GM18520 (cell line): ENCODE data around the gene EPHB1.
A peak's percentile ranks its signal among the peaks of the same experiment; 100 is the strongest.

ENCODE experiments used
- ATAC-seq: cut with Tn5 transposase; IDR thresholded peaks from one replicate; pipeline ENCODE4 v1.9.1; 2021; ENCODE audit not compliant: unreplicated experiment

EPHB1 gene

DNA sequence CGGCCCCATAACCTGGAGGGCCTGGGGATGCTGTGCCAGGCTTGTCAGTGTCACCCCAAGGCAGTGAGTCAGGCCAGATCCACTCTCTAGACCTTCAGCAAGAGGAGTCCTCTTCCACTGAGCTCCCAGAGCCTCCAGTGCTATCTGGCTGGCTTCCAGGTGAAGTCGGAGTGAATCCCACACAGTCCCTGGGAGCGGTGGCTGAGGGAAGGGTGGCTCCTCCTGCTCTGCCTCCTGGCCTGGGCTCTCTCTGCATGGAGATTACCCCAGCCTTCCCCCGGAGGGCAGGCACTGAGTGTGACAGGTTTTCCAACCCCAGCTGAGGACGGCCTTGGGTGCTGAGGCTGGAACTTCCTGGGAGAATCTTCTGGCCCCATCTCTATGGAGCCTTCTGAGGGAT lies 82.7 kb downstream of the EPHB1 start:
- no peak for ATAC-seq

DNA sequence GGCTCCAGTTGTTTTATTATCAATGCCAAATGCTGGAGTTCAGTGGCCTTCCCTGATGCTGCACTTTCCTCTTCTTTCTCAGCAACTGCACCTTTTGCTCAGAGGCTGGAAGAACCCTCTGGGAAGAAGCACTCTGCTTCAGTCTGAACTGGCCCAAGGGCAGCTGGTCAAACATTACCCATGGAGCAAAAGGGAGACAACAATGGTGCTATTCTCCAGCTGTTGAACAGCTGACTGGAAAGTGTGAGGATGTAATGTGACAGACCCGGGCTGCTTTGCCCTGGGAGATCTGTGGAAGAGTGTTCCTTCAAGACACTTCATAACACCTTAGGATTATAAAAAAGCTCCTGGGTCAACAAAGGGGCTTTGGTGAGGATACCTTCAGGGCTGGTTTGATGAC lies 84.9 kb downstream of the EPHB1 start:
- no peak for ATAC-seq

DNA sequence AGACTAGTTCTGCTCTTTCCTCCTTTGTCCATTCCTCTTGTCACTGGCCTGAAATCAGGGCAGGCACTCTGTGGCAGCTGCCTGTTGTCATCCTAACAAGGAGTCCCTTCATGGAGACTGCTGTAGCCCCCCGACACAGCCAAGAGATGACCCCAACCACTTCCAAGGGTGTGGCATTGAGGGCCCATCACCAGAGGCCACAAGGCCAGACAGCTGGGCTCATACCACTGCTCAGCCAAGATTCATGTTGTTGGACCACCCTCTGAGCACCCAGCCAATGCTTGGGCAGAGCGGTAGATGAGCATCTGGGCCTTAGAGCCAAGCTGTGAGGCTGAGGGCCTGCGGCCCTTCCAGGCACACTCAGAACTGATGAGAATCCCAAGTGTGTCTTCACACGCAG lies 85.4 kb downstream of the EPHB1 start:
- ATAC-seq, result no peak

DNA sequence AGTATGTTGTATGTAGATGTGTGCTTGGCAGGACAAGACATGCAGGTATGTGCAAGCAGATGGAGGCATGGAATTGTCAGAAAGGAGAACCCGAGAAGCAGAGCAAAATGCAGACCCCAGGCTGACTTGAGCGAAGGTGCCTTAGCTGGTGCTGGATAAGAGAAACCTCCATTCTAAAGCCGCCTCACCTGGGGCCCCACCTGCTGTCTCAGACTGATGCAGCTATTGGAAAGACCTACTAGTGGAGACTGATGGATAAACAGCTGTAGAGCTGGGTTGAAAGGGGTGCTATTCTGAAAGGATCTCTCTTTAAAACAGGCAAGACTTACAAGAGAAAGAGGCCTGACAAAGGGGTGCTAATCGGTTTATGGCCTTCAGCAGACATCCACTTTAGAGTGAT lies 86.2 kb downstream of the EPHB1 start:
- no peak for ATAC-seq

DNA sequence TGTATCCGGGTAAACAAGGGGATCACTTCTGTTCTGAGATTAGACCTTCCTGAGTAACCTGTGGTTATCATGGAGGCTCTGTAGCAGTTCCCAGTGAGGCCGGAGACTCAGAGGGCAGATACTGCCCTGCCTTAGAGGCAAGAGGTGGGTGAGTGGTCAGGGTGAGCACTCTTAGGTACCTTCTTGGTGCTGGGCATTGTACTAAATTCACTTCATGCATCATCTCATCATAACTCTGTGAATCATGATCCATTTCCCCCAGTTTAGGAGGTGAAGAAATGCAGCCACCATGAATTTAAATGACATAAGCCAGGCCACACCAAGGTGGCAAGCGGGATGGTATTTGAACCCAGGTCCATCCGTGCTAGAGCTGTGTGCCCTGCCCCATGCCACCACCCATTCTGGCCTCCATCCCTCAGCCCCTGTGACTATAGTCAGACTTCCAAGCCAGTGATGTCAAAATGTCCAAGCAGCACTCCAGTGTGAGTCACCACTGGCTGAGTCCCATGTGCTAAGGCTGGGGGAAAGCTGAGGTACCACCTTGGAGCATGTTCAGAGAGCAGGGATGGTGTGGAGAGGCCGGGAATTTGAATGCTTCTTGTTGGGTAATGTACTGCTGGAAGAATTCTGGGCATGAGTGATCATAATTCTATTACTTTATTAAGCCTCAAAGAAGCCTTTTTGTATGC lies 88.8 kb downstream of the EPHB1 start:
- no peak for ATAC-seq

DNA sequence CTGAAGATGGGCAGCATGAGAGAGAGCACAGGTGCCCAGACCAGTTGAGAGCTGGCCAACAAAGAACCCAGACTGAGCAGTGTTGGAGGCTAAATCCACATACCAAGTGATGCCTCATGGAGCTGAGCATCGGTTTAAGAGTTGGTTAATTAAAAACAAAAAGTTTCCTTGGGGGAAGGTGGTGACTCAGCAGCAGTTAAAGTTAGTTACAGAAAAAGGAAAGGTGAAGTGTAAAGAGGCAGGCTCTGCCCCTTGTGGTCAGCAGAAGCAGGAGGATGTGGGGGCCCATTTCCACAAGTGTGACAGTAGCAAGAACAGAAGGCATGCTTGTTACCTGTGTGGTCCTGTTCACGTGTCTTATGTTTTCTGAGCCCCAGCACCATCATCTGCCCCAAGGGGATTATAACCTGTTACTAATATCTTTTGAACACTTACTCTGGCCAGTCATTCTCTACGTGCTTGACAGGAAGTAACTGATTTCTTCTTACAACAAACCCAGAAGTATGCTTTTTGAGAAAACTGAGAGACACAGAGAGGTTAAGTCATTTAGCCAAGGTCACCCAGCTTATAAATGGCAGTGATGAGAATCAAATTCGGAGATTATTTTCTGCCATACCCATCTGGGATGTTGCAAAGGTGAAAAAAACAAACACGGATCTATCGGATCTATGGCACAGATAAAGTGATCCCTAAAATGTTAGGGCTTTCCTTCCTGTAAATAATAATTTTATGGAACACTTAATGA lies 91.0 kb downstream of the EPHB1 start:
- peak; percentile 84 for ATAC-seq

DNA sequence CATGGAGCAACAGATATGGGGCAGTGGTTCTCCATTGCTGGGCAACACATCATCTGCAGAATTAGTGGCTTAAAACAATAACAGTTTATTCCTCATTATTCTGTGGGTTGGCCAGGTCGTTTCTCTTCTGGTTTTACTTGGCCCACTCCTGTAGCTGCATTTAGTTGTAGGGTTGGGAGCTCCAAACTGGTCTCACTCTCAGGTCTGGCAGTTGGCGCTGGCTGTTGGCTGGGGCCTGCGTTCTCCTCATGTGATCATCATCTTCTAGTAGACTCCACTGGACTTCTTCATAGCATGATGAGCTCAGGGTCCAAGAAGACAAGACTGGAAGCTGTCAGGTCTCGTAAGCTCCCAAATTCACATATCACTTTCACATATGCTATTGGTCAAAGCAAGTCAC lies 91.9 kb downstream of the EPHB1 start:
- ATAC-seq, result no peak

DNA sequence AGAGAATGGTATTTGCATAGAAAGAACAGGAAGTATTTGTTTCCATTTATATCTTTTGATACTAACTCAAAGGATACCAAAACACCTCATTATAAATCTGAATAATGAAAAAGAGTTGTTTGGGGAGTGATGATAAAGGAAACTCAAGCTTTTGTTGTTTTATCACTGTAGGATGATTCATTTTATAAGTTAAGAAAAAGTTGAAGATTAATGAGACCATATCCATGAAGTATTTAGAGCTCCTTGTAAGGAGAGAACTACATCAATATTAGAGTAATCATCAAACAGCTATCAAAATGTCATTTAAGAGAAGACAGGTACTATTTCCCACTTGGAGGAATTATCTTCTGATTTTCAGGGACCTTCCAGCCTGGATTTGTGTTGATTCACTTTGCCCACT lies 92.5 kb downstream of the EPHB1 start:
- ATAC-seq, result no peak

DNA sequence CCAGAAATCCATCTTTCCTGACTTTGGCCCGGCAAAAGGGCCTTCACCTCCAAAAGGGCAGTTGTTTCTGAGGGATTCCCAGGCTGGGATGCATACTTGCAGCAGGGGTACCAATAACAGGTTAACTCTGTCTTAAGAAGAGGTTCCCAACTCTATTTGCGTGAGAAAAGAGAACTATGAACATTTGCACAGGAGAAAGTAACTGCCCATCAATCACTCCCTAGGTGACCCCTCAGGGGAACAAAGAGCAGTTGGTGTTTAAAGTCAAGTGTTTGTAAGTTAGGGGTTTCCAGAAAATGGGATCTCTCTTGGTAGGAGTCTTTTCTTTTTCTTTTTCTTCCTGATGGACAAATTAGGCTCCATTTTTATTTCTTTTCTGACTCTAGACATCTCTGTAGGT lies 97.3 kb downstream of the EPHB1 start:
- no peak for ATAC-seq

DNA sequence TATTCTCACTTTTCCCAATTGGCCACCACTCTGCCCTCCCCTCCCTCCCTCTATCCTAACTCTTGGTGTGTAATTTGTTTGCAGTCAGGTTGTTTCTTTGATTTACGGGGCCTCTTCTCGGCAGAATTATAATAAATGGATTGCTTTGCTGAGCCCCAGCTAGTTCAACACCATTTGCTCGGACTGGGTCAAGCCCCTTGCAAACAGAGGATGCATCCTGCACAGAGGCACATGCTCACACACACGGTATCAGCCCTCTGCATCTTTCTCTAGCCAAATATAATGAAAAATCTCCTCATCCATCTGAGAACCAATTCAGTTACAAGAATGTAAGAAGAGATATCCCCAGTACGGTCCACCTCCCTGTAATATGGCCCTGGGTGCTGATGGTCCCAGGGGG lies 97.7 kb downstream of the EPHB1 start:
- ATAC-seq, result no peak

DNA sequence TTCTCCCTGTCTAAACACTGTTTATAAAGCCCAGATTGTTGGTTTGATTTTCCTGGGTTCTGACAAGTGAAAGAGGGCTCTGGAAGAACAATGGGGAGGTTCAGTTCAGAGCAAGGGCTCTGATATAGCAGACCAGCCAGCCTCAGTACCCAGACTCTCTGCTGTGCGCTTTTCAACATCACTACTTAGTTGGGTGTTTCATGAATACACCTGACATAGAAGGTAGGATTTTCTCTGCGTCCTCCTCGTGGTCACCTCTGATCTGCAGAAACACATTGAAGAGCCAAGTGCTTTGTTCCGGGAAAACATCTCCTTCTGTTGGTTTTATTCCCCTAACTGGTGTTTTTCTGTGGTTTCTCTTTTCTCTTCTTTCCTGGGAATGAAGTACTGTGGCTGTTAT lies 99.5 kb downstream of the EPHB1 start:
- ATAC-seq, result no peak

DNA sequence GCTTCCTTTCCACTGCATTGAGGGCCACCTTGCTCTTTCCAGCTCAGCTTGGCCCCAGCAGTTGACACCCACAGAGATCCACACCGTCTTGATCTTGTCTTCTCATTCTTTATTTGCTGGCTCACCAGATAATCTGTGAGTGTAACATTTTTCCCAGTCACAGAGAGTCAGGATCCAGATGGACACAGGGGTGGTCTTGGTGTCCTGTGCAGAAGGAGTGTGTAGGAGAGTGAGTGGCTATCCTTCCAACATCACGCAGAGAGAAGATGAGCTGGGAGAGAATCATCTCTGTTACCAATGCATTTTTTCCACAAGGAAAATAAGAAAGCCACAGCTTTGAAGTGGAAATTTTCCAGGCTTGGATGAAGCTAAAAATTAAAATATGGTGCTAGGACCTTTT lies 100.1 kb downstream of the EPHB1 start:
- no peak for ATAC-seq

DNA sequence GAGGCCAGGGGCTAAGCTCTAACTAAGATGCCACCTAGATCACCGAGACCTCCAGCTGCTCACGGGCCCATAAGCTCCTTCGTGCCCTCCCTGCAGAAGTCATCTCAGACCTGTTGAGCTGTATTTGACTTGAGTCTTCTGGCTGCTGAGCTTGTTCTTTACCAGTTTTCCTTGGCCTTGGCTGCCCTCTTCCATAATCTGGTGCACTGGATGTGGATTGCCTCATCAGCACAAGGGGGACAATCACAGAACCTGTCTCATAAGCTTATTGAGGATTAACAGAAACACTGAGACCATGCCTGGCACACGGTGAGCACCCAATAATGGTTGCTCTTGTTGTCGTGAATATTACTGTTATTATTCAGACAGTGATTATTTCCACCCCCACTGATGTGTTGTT lies 101.1 kb downstream of the EPHB1 start:
- ATAC-seq, result no peak

DNA sequence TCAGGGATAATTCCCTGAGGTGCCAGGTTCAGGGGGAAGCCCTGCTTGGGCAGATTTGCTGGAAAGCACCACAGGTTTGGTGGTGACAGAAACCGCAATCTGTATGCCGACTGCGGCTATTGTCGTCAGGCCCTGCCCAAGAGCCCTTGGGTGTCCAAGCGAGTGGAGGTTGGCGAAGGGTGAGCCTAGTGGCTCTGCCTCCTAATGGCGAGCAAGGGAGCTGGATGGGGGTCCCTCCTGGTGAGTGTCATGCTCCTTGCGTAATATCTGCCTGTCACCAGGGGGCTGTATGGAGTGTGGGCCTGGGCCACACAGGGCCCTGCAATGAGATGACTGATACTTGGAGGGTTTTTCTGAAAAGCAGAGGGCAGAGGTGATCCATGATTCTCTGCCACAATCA lies 101.6 kb downstream of the EPHB1 start:
- no peak for ATAC-seq

DNA sequence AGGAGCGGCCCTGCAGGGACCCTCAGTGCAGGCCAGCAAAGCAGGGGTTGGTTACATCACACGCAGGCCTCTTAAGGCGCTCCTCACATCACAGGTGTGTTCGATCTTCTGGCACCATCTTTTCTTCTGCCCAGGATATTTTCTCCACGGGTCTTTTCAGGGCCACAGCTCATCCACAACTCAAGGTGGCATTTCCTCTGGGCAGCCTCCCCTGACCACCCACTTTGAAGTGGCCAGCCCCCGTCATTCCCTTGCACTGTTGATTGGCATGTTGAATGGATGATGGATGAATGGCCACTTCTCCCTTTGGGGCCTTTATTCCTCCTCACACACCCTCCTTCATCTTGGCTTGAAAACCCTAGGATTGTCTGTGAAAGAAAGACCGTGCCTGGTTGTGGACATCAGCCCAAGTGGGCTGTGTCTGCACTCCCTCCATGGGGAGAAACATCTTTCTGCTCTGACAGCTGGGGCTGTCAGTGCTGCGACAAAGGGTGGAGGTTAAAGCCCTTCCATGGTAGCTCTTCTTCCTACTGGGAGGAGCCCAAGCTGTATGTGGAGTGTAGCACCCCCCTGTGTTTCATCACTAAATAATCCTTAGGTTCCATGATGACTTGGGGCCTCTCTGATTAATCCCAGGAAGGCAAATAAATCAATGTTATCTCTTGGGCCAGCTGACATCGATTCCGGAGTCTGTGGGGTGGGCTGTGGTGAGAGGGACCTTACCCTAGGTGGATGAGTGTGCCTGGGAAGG lies 102.5 kb downstream of the EPHB1 start:
- ATAC-seq, result no peak

DNA sequence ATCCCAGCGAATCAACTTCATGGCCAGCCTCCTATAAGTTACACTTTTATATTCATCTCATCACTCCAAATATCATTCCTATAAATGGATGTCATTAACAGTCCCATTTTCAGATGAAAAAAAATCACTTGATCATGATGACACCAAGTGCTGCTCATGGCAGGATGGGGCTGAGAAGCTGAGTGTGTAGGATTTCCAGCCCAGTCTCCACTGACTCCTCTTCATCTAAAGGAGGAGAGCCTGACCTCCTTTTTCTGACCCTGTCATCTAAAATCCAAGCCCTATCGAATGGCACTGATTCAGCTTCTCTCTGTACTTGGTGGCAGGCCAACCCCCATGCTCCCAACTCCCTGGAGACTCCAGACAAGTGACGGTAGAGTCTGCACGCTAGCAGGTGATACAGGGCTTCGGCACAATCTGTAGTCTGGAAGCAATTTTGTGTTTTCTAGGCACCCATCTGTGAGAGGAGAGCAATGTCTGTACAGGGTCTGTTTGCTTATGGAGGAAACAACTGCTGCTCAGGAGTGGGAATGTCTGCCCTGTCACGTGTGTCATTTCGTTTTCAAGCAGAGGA lies 103.2 kb downstream of the EPHB1 start:
- ATAC-seq, result no peak

DNA sequence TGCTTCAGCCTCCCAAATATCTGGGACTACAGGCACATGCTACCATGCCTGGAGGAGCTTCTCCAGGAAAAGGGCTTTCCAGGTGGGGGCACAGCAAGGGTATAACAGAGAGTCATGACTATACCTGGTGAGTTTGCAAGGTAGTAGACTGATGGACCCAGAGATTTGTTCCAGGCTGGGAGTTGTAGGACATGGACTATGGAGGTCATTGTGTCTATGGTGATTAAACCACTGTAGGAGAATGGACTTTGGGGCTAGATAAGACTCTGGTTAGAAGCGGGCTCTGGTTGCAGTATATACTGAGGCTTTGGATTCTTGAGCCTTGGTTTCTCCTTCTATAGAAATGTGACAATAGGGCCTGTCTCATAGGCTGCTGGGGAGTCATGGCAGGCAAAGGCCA lies 104.7 kb downstream of the EPHB1 start:
- ATAC-seq, result no peak

DNA sequence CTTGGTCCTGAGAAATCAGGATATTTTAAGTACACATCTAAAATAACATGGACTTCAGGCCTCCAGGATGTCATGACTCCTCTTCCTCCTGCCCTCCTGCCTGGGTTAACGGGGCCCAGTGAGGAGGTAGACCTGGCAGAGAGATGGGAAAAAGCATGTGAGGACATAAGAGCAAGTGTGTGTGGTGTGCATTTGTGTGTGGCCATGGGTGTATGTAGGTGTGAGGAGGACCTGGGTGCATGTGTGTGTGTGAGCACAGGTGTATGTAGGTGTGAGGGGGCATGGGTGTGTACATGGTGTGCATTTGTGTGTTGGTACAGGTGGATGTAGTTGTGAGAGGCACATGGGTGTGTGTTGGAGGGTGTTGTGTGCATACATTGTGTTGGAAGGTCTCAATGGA lies 105.4 kb downstream of the EPHB1 start:
- ATAC-seq, result no peak

DNA sequence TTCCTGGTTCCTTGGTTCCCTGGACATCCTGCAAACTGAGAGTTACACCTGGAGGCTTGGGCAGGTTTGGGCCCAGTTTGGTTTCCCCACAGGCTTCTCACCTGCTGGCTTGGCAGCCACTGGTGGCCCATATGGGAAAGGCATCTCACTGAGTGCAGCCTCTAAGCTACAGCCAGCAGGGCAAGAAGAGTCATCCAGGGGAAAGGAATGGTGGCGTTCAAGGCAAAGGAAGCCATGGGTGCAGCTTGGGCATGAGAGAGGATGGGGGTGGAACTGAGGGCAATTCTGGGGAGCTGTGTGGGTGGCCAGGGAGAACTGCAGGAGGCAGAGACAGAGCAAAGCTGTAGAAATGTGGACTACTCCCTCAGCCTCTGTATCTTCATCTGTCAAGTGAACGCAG lies 106.4 kb downstream of the EPHB1 start:
- ATAC-seq, result no peak

DNA sequence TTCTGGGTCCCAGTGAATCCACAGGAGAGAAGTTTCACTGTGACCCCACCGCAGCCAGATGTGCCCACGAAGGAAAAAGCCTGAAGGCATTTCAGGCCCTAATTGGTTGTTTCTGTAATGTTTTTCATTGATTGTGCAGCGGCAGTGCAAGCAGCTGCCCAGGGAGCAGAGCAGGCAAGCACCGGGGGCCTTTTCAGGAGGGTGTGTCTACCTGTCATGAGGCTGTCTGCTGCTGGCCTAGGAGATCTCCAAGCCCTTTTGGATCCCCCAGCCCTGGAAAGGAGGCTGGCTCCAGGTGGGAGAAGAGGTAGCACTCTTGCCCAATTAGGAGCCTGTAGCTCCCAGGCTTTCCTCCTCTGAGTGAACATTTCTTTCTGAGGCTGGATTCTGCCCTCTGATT lies 108.8 kb downstream of the EPHB1 start:
- no peak for ATAC-seq

DNA sequence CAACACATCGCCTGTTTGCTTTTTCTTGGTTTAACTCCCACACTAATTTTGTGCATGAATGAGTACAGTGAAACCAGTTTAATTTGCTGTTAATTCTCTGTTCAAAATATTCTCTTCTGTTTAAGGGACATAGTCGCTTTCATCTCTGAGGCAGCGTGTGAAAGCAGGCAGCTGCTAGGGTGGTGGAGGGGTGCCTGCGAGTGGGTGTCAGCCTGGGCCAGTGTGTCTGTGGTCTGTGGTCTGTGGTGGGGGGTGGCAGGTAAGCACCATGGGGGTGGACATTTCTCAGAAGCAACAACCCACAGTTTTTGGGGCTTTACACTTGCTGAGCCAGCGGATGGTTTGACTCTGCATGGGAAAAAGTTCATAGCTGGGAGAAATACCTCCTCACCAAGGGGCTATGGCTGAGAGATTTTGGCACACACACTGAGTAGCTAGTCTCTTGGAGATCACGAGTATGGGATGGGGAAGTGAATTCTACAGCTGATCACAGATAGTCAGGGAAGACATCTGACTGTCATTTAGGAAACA lies 109.2 kb downstream of the EPHB1 start:
- peak; percentile 78 for ATAC-seq
